ENCODE data around the gene ZNF200.

The ZNF200 gene

GRCh38 chr16:3174618-3175148, 60.3 kb downstream of the ZNF200 start:
- no peak for ATAC-seq

GRCh38 chr16:3173892-3174617, 60.9 kb downstream of the ZNF200 start:
- ATAC-seq: peak; percentile 15 to 22
